KMS-11 (cell line): ENCODE data around the gene PRKCI.
"Not testable (repeated sequence)": the region's sequence is repeated elsewhere in the genome, so short reads cannot be mapped to it uniquely, and the experiment has no call there.

Experiments
- H2AFZ ChIP-seq: fragments of 200-600 bp; sonication (generic); 2 replicates; pipeline ENCODE4 v1.6.1; 2016; ENCODE audit warnings: antibody characterized with exemption, mixed run types, low read depth
- H3K27ac ChIP-seq: fragments of 200-600 bp; sonication (generic); 2 replicates; pipeline ENCODE4 v1.6.1; 2016; ENCODE audit warnings: mild to moderate bottlenecking, mixed run types
- H3K27me3 ChIP-seq: fragments of 200-600 bp; sonication (generic); 2 replicates; pipeline ENCODE4 v1.6.1; 2017; ENCODE audit warnings: mild to moderate bottlenecking, low read depth, mixed run types, moderate library complexity; ENCODE audit not compliant: insufficient read depth
- H3K36me3 ChIP-seq: fragments of 200-600 bp; sonication (generic); 2 replicates; pipeline ENCODE4 v1.6.1; 2017; ENCODE audit warnings: mild to moderate bottlenecking, mixed run types; ENCODE audit not compliant: insufficient read depth
- H3K4me1 ChIP-seq: fragments of 200-600 bp; sonication (generic); 2 replicates; pipeline ENCODE4 v1.6.1; 2016; ENCODE audit warnings: mild to moderate bottlenecking, low read depth, mixed run types; ENCODE audit not compliant: poor library complexity, severe bottlenecking
- H3K4me2 ChIP-seq: fragments of 200-600 bp; sonication (generic); 2 replicates; pipeline ENCODE4 v1.7.0; 2016; ENCODE audit warnings: mild to moderate bottlenecking, mixed run types
- H3K4me3 ChIP-seq: fragments of 200-600 bp; sonication (generic); IDR thresholded peaks from 2 replicates; pipeline ENCODE4 v1.6.1; 2017; ENCODE audit warnings: low read depth, low read length, mixed read lengths; ENCODE audit not compliant: insufficient read depth
- H3K79me2 ChIP-seq: fragments of 200-600 bp; sonication (generic); 2 replicates; pipeline ENCODE4 v1.6.1; 2016; ENCODE audit warnings: low read depth, mixed run types; ENCODE audit not compliant: insufficient read depth
- H3K9ac ChIP-seq: fragments of 200-600 bp; sonication (generic); 2 replicates; pipeline ENCODE4 v1.6.1; 2016; ENCODE audit warnings: mild to moderate bottlenecking, mixed run types
- H4K20me1 ChIP-seq: fragments of 200-600 bp; sonication (generic); 2 replicates; pipeline ENCODE4 v1.6.1; 2016; ENCODE audit warnings: mild to moderate bottlenecking, mixed run types; ENCODE audit not compliant: insufficient read depth
- TF ChIP-seq, protein P1 (sequence below): fragments of 200-600 bp; sonication (generic); conservative IDR thresholded peaks from 2 replicates; pipeline ENCODE4 v1.6.1; 2017; ENCODE audit warnings: low read depth, mild to moderate bottlenecking, antibody characterized with exemption, low read length, moderate library complexity, mixed read lengths

PRKCI gene

DNA sequence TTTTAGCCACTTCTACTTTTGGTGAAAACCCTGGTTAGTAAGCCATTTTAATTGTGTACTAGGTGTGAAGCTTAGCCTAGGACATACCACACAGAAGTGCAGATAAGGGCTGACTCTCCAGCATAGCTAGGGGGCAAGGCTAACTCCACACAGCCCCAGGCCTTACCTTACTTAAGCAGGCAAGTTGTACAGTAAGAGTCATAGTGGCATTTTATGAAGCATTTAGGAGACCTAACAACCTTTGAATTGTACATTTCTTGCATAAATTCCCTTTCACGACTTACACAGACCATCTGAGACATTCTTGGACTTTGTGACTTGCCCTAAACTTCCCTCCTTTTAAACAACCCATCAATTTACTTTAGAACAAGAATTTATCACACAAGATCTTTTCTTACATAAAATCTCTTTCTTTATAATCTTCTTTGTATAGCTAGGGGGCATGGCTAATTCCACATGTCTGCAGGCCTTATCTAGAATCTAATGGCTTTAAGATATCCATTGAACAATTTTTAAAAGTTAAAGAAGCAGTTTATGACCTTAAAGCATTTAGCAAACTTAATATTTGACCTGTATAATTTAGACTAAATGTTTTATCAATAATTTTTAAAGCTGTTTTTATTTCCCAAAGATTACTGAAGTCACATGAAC is 116.6 kb downstream of the PRKCI start:
- Histone ChIP-seq H3K4me3 (no peak overlapping the region), H3K4me2 (no peak overlapping the region), H3K27me3 (no peaks in the 10 kb centered on the region), H3K27ac (no peak overlapping the region), H3K9ac (no peak overlapping the region), H3K36me3 (no peaks in the 10 kb centered on the region), H2AFZ (no peak overlapping the region), H3K79me2 (no peaks in the 10 kb centered on the region), H4K20me1 (no peaks in the 10 kb centered on the region), H3K4me1 (no peaks in the 10 kb centered on the region)
- TF ChIP-seq, protein P1, sequence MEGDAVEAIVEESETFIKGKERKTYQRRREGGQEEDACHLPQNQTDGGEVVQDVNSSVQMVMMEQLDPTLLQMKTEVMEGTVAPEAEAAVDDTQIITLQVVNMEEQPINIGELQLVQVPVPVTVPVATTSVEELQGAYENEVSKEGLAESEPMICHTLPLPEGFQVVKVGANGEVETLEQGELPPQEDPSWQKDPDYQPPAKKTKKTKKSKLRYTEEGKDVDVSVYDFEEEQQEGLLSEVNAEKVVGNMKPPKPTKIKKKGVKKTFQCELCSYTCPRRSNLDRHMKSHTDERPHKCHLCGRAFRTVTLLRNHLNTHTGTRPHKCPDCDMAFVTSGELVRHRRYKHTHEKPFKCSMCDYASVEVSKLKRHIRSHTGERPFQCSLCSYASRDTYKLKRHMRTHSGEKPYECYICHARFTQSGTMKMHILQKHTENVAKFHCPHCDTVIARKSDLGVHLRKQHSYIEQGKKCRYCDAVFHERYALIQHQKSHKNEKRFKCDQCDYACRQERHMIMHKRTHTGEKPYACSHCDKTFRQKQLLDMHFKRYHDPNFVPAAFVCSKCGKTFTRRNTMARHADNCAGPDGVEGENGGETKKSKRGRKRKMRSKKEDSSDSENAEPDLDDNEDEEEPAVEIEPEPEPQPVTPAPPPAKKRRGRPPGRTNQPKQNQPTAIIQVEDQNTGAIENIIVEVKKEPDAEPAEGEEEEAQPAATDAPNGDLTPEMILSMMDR = no peak

DNA sequence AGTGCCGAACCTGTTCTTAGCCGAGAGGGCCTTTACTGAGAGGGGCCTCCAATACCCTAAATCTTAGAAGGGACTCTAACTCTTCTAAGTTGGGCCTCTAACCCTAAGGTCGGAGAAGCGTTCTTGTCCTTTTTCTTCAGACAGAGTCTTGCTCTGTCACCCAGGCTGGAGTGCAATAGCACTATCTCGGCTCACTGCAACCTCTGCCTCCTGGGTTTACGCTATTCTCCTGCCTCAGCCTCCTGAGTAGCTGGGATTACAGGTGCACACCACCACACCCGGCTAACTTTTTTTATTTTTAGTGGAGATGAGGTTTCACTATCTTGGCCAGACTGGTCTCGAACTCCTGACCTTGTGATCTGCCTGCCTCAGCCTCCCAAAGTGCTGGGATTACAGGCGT is 120.0 kb downstream of the PRKCI start:
- not testable (repeated sequence) for H3K4me3 ChIP-seq, H3K36me3 ChIP-seq, H3K79me2 ChIP-seq, H3K9ac ChIP-seq, H4K20me1 ChIP-seq, H3K4me2 ChIP-seq, H3K27me3 ChIP-seq, H2AFZ ChIP-seq, H3K27ac ChIP-seq
- peaks cover 14% of the 10 kb centered on the region for H3K4me1 ChIP-seq

- H3K4me1 ChIP-seq = peaks cover 14% of the 10 kb centered on the region
- not testable (repeated sequence) for H3K36me3 ChIP-seq, H3K27ac ChIP-seq, H3K79me2 ChIP-seq, H3K4me3 ChIP-seq, H3K27me3 ChIP-seq, H3K4me2 ChIP-seq, H3K9ac ChIP-seq, H4K20me1 ChIP-seq, H2AFZ ChIP-seq
Observed at GRCh38 chr3:170343859-170344258, 121.6 kb downstream of the PRKCI start.

DNA sequence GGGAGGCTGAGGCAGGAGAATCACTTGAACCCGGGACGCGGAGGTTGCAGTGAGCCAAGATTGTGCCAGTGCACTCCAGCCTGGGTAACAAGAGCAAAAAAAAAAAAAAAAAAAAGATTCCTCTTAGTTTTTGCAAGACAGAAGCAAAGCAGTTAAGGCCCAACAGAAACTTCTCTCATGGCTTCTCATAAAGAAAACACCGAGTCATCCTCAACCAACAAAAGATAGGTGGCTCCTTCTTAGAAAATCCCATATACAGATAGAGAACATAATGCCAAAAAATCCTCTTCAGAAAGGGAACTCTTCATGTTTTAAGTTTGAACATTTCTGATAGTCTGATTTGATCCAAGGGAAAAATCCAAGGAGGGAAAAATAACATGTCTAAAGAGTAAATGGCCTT is 122.7 kb downstream of the PRKCI start:
- Histone ChIP-seq H4K20me1 (no peaks in the 10 kb centered on the region), H3K4me1 (peaks cover 14% of the 10 kb centered on the region), H3K4me2 (peak overlapping the region; percentile 8; the same call in 1 of the 2 replicates), H3K79me2 (no peaks in the 10 kb centered on the region), H3K9ac (no peak overlapping the region; the same call in 1 of the 2 replicates), H3K27ac (peak overlapping the region; percentile 22; the same call in 1 of the 2 replicates), H2AFZ (peak overlapping the region; percentile 48), H3K36me3 (no peaks in the 10 kb centered on the region), H3K4me3 (no peak overlapping the region), H3K27me3 (no peaks in the 10 kb centered on the region; the same call in 1 of the 2 replicates)
- TF ChIP-seq, protein P1 = no peak

- H3K4me2 ChIP-seq = no peak overlapping the region
- no peak overlapping the region for H2AFZ ChIP-seq
Observed at GRCh38 chr3:170346481-170347392, 124.5 kb downstream of the PRKCI start.

More at GRCh38 chr3:170346481-170347392, 124.5 kb downstream of the PRKCI start:
- H3K9ac ChIP-seq = no peak overlapping the region
- no peak overlapping the region for H3K4me3 ChIP-seq
- H3K4me1 ChIP-seq = peaks cover 19% of the 10 kb centered on the region
- TF ChIP-seq, protein P1 = no peak
- H3K79me2 ChIP-seq = no peaks in the 10 kb centered on the region
- no peaks in the 10 kb centered on the region; the same call in 1 of the 2 replicates for H3K27me3 ChIP-seq
- no peaks in the 10 kb centered on the region for H3K36me3 ChIP-seq
- H3K27ac ChIP-seq = no peak overlapping the region
- H4K20me1 ChIP-seq = no peaks in the 10 kb centered on the region
